ENCODE measurements around the gene CD99. TPM values are rescaled to one million over a fixed set of nuclear protein-coding genes. Genes with fewer than 3 reads are reported as not detected.
A peak's percentile ranks its signal among the peaks of the same experiment; 100 is the strongest.

Gene CD99
- total RNA-seq, 4 donors from 2014 or later: 110 to 207 (median 133) TPM

DNA sequence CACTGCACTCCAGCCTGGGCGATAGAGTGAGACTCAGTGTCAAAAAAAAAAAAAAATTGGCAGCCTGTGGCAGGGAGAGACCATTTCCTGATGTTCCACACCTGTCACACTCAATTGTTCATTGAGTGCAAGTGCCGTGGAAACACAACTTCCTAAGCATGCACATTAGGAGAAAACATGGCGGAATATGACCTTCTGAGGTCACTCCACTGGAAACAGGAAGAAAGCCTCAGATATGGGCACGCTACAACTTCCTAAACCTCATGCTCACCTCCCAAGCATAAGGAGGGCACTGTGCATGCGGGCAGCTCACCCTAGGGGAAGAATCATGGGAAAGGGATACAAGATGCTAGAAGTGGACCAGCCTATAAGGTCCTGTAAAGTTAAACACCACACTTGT is 28.5 kb upstream of the CD99 start:
- no peak for TF ChIP-seq POLR2A (IDR thresholded peaks at IDR 0.05)
- TF ChIP-seq, protein P1, sequence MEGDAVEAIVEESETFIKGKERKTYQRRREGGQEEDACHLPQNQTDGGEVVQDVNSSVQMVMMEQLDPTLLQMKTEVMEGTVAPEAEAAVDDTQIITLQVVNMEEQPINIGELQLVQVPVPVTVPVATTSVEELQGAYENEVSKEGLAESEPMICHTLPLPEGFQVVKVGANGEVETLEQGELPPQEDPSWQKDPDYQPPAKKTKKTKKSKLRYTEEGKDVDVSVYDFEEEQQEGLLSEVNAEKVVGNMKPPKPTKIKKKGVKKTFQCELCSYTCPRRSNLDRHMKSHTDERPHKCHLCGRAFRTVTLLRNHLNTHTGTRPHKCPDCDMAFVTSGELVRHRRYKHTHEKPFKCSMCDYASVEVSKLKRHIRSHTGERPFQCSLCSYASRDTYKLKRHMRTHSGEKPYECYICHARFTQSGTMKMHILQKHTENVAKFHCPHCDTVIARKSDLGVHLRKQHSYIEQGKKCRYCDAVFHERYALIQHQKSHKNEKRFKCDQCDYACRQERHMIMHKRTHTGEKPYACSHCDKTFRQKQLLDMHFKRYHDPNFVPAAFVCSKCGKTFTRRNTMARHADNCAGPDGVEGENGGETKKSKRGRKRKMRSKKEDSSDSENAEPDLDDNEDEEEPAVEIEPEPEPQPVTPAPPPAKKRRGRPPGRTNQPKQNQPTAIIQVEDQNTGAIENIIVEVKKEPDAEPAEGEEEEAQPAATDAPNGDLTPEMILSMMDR (IDR thresholded peaks at IDR 0.05 in 4 of 5, conservative IDR thresholded peaks at IDR 0.05 in 1 of 5): no peak
- Histone ChIP-seq H3K27me3 (no peaks in the 10 kb centered on the region), H3K36me3 (no peaks in the 10 kb centered on the region), H3K4me1 (no peaks in the 10 kb centered on the region), H3K9me3 (no peaks in the 10 kb centered on the region), H3K4me3 (no peak overlapping the region), H3K27ac (no peak overlapping the region)
- ATAC-seq (no peak), DNase-seq (no peak)
- in situ Hi-C loops (cut with MboI; ENCODE audit: low sequenced_read_pairs in 4 of 4): loop anchor here in 1 of 4 donors (25.0 kb wide), 1 partner anchor 150 kb away; no protein-coding TSS in a partner anchor
- intact Hi-C loops (cut with DNase I; ENCODE audit: low total_unique reads): no loop called here

DNA sequence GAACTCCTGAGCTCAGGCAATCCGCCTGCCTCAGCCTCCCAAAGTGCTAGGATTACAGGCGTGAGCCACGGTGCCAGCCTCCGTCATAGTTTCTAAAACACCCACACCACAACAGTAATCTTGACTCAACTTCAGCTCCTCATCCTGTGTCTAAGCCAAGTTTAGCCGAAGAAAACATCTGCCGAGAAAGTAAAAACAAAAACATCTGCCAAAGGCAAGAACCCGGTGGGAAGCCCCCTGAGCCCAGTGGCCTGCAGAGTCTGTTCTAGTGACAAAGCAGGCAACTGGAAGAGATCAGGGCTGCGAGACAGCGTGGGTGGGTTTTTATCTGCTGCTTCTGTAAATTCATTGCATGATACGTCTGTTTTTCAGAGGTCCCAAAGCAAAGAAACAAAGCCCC is 26.6 kb upstream of the CD99 start:
- no peak for TF ChIP-seq POLR2A (IDR thresholded peaks at IDR 0.05)
- TF ChIP-seq, protein P1 (IDR thresholded peaks at IDR 0.05 in 4 of 5, conservative IDR thresholded peaks at IDR 0.05 in 1 of 5): no peak
- in situ Hi-C loops (cut with MboI; ENCODE audit: low sequenced_read_pairs in 4 of 4) (loop anchor here in 1 of 4 donors (25.0 kb wide), 1 partner anchor 148 kb away; no protein-coding TSS in a partner anchor), intact Hi-C loops (cut with DNase I; ENCODE audit: low total_unique reads) (no loop called here)
- DNase-seq: peak in 1 of 2 donors; percentile 25
- no peak overlapping the region for H3K4me3 ChIP-seq
- H3K4me1 ChIP-seq: no peaks in the 10 kb centered on the region
- H3K27me3 ChIP-seq: no peaks in the 10 kb centered on the region
- H3K36me3 ChIP-seq: no peaks in the 10 kb centered on the region
- no peaks in the 10 kb centered on the region for H3K9me3 ChIP-seq
- H3K27ac ChIP-seq: peak overlapping the region in 3 of 4 donors; percentile 18 to 41 (median 18)
- ATAC-seq: peak in 1 of 2 donors; percentile 51

GRCh38 chrX:2665387-2666304 is 25.4 kb upstream of the CD99 start:
- no peaks in the 10 kb centered on the region for H3K9me3 ChIP-seq
- ATAC-seq (no peak), DNase-seq (no peak)
- H3K27me3 ChIP-seq: no peaks in the 10 kb centered on the region
- TF ChIP-seq, protein P1 (IDR thresholded peaks at IDR 0.05 in 4 of 5, conservative IDR thresholded peaks at IDR 0.05 in 1 of 5): no peak
- no peak for TF ChIP-seq POLR2A (IDR thresholded peaks at IDR 0.05)
- no peak overlapping the region for H3K27ac ChIP-seq
- no peak overlapping the region for H3K4me3 ChIP-seq
- in situ Hi-C loops (cut with MboI; ENCODE audit: low sequenced_read_pairs in 4 of 4) (loop anchor here in 1 of 4 donors (25.0 kb wide), 1 partner anchor 147 kb away; no protein-coding TSS in a partner anchor), intact Hi-C loops (cut with DNase I; ENCODE audit: low total_unique reads) (no loop called here)
- no peaks in the 10 kb centered on the region for H3K36me3 ChIP-seq
- no peaks in the 10 kb centered on the region for H3K4me1 ChIP-seq

- Histone ChIP-seq H3K4me3 (no peak overlapping the region), H3K36me3 (no peaks in the 10 kb centered on the region), H3K4me1 (no peaks in the 10 kb centered on the region), H3K9me3 (no peaks in the 10 kb centered on the region), H3K27ac (no peak overlapping the region), H3K27me3 (no peaks in the 10 kb centered on the region)
- in situ Hi-C loops (cut with MboI; ENCODE audit: low sequenced_read_pairs in 4 of 4) (loop anchor here in 1 of 4 donors (25.0 kb wide), 1 partner anchor 146 kb away; no protein-coding TSS in a partner anchor), intact Hi-C loops (cut with DNase I; ENCODE audit: low total_unique reads) (no loop called here)
- DNase-seq (no peak), ATAC-seq (no peak)
- no peak for TF ChIP-seq POLR2A (IDR thresholded peaks at IDR 0.05)
- TF ChIP-seq, protein P1 (IDR thresholded peaks at IDR 0.05 in 4 of 5, conservative IDR thresholded peaks at IDR 0.05 in 1 of 5): no peak
Observed at GRCh38 chrX:2666491-2666890, 24.6 kb upstream of the CD99 start.

All from gastrocnemius medialis (tissue), 4 donors.